ENCODE data around the gene CNKSR3.

GRCh38 chr6:154433477-154434241 is 76.8 kb downstream of the CNKSR3 start:
- TF ChIP-seq POLR2AphosphoS5 (IDR thresholded peaks at IDR 0.05; ENCODE audit: borderline replicate concordance, low read depth, low read length) (no peak), EZH2 (IDR thresholded peaks at IDR 0.05) (no peak)
